Duodenal mucosa (tissue), 2 donors: Measurements from ENCODE around the gene ISX.
A peak's percentile ranks its signal among the peaks of the same experiment; 100 is the strongest.
"Not testable (repeated sequence)": the region's sequence is repeated elsewhere in the genome, so short reads cannot be mapped to it uniquely, and the experiment has no call there.

Experiments
- H3K27ac ChIP-seq: one replicate; pipeline ENCODE4 v1.7.0; 2013; ENCODE audit warnings: low read depth, low read length
- H3K27me3 ChIP-seq, 2 donors: one replicate each; pipeline ENCODE4 v1.7.0; 2013; ENCODE audit warnings: low read length in 2 of 2, control low read depth in 1 of 2; ENCODE audit not compliant: insufficient read depth in 2 of 2, control insufficient read depth in 1 of 2
- H3K36me3 ChIP-seq, 2 donors: one replicate each; pipeline ENCODE4 v1.7.0; 2013; ENCODE audit warnings: low read length in 2 of 2, control low read depth in 1 of 2; ENCODE audit not compliant: insufficient read depth in 2 of 2, control insufficient read depth in 1 of 2
- H3K4me1 ChIP-seq, 2 donors: one replicate each; pipeline ENCODE4 v1.7.0; 2013; ENCODE audit warnings: low read length in 2 of 2, control low read depth in 1 of 2; ENCODE audit not compliant: insufficient read depth in 2 of 2, control insufficient read depth in 1 of 2
- H3K4me3 ChIP-seq, 2 donors: one replicate each; pipeline ENCODE4 v1.7.0; 2013; ENCODE audit warnings: low read length in 2 of 2, low read depth in 1 of 2
- H3K9ac ChIP-seq, 2 donors: one replicate each; pipeline ENCODE4 v1.7.0; 2013; ENCODE audit warnings: low read length in 2 of 2, low read depth in 1 of 2
- H3K9me3 ChIP-seq, 2 donors: one replicate each; pipeline ENCODE4 v1.7.0; 2013; ENCODE audit warnings: low read length in 2 of 2, control low read depth in 1 of 2; ENCODE audit not compliant: control insufficient read depth in 1 of 2

ISX gene

DNA sequence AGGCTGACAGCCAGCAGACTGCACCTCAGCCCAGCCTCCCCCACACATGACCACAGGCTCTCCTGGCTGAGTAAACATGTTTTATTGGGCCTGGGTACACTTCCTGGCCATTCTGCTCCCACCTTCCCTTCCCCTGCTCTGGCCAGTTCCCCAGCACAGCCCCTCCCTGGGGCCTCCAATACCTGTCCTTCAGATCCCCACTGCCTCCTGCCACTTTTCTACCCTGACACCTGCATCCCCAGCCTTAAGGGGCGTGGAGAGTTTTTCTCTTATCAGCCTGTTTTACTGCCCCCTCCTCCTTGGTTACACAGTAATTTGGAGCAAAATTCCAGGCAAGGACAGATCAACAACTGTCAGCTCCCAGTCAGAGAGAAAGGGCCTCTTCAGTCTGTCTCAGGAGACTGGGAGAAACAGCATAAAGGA lies at the start of gene ISX:
ISX (plus strand) TSS at position 363 of the 423 bp plus-strand sequence. CDS start 930 bp downstream, outside the sequence.
- H3K27ac ChIP-seq, result peak within 1 kb of the TSS; percentile 50
- H3K9ac ChIP-seq, result peak within 1 kb of the TSS; percentile 88 to 97
- H3K4me1 ChIP-seq, result peaks cover 15 to 23% of the 10 kb centered on the region in 2 donors
- no peaks in the 10 kb centered on the region for H3K27me3 ChIP-seq
- peak within 1 kb of the TSS; percentile 65 to 90 for H3K4me3 ChIP-seq
- H3K9me3 ChIP-seq, result no peaks in the 10 kb centered on the region
- peaks cover 4 to 5% of the 10 kb centered on the region in 2 donors for H3K36me3 ChIP-seq

- no peak overlapping the region for H3K4me3 ChIP-seq
- peaks cover 5 to 6% of the 10 kb centered on the region in 2 donors for H3K4me1 ChIP-seq
- H3K9ac ChIP-seq, result no peak overlapping the region
- H3K27ac ChIP-seq, result no peak overlapping the region
- peaks cover 0 to 5% of the 10 kb centered on the region in 2 donors for H3K27me3 ChIP-seq
- no peaks in the 10 kb centered on the region for H3K36me3 ChIP-seq
- no peaks in the 10 kb centered on the region for H3K9me3 ChIP-seq
Observed at GRCh38 chr22:35016909-35017308, 49.0 kb upstream of the ISX start.

GRCh38 chr22:35018995-35019394 lies 47.0 kb upstream of the ISX start:
- Histone ChIP-seq H3K27ac (no peak overlapping the region), H3K4me1 (peaks cover 5 to 6% of the 10 kb centered on the region in 2 donors), H3K9ac (no peak overlapping the region), H3K36me3 (no peaks in the 10 kb centered on the region), H3K9me3 (no peaks in the 10 kb centered on the region), H3K4me3 (no peak overlapping the region), H3K27me3 (peaks cover 0 to 8% of the 10 kb centered on the region in 2 donors)

- Histone ChIP-seq H3K9ac (no peak overlapping the region), H3K27ac (no peak overlapping the region), H3K4me3 (no peak overlapping the region), H3K4me1 (peaks cover 5 to 6% of the 10 kb centered on the region in 2 donors), H3K9me3 (no peaks in the 10 kb centered on the region), H3K27me3 (peaks cover 0 to 8% of the 10 kb centered on the region in 2 donors), H3K36me3 (no peaks in the 10 kb centered on the region)
Observed at GRCh38 chr22:35020517-35020916, 45.4 kb upstream of the ISX start.

GRCh38 chr22:35021161-35021560 lies 44.8 kb upstream of the ISX start:
- H3K27ac ChIP-seq, result no peak overlapping the region
- no peaks in the 10 kb centered on the region for H3K36me3 ChIP-seq
- H3K4me3 ChIP-seq, result no peak overlapping the region
- peaks cover 5 to 6% of the 10 kb centered on the region in 2 donors for H3K4me1 ChIP-seq
- peaks cover 0 to 8% of the 10 kb centered on the region in 2 donors for H3K27me3 ChIP-seq
- no peaks in the 10 kb centered on the region for H3K9me3 ChIP-seq
- H3K9ac ChIP-seq, result no peak overlapping the region

GRCh38 chr22:35022291-35022690 lies 43.7 kb upstream of the ISX start:
- Histone ChIP-seq H3K9me3 (no peaks in the 10 kb centered on the region), H3K36me3 (no peaks in the 10 kb centered on the region), H3K9ac (no peak overlapping the region), H3K4me1 (peaks cover 5 to 6% of the 10 kb centered on the region in 2 donors), H3K27ac (no peak overlapping the region), H3K27me3 (peaks cover 0 to 8% of the 10 kb centered on the region in 2 donors), H3K4me3 (no peak overlapping the region)

DNA sequence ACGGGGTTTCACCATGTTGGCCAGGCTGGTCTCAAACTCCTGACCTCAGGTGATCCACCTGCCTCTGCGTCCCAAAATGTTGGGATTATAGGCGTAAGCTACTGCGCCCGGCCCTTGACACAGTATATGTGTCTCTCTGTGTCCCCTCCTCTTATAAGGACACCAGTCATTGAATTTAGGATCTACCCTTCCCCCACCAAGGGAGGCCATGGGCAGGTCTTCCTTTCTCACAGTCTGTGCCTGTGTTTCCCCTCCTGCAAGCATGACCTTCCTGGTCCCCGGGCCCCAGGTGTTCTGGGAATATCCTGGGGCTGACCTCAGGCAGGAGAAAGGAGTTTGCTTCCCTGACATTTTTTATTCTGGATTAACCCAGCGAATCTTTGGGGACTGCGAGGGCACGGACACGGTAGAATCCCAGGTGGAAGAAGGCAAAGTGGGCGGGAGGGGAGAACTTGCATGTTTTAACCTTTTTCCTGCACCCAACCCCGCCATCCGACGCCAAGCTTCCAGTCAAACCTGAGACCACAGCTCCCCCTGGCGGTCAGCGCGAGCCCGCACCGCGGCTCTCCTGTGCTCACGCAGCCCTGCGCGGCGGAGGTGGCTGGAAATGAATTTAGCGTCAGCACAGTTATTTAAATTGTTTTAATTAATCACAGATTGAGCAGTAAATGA lies 42.1 kb upstream of the ISX start:
- Histone ChIP-seq H3K4me3 (no peak overlapping the region), H3K9me3 (no peaks in the 10 kb centered on the region), H3K36me3 (no peaks in the 10 kb centered on the region), H3K4me1 (peaks cover 5 to 6% of the 10 kb centered on the region in 2 donors), H3K9ac (no peak overlapping the region), H3K27ac (no peak overlapping the region), H3K27me3 (peaks cover 0 to 8% of the 10 kb centered on the region in 2 donors)

DNA sequence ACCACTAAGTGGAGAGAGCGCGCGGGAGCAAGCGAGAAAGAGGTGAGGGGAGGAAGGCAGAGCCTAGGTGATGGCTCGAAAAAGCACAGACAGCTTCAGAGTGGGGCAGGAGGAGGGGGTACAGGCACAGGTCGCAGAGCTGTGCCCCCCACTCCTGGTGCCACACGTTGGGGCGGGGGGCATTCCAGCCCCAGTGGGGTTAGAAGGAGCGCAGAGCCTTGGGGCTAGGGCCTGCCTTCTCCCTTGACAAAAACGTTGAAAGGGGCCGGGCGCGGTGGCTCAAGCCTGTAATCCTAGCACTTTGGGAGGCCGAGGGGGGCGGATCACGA lies 41.6 kb upstream of the ISX start:
- H3K4me1 ChIP-seq, result peaks cover 5 to 6% of the 10 kb centered on the region in 2 donors
- no peaks in the 10 kb centered on the region for H3K36me3 ChIP-seq
- H3K27me3 ChIP-seq, result peaks cover 0 to 8% of the 10 kb centered on the region in 2 donors
- no peak overlapping the region for H3K9ac ChIP-seq
- H3K27ac ChIP-seq, result no peak overlapping the region
- no peak overlapping the region for H3K4me3 ChIP-seq
- no peaks in the 10 kb centered on the region for H3K9me3 ChIP-seq

GRCh38 chr22:35030112-35030511 lies 35.8 kb upstream of the ISX start:
- H3K9ac ChIP-seq, H3K4me1 ChIP-seq, H3K36me3 ChIP-seq, H3K9me3 ChIP-seq, H3K27ac ChIP-seq, H3K4me3 ChIP-seq, H3K27me3 ChIP-seq: not testable (repeated sequence)

DNA sequence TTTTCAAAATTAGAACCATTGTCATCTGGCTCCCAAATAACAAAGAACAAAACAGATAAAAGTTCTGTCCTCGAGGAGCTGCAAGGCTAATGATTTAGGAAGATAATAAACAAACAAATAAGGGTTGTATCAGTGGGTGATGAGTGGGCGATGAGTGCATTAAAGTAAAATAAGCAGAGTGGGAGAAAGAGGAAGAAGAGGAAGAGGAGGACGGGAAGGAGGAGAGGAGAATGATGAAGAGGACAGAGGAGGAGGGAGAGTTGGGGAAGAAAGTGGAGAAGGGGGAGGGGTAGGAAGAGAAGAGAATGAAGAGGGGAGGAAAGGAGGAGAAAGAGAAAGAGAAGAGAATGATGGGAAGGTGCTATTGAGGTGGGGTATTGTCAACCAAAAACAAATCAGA lies 33.4 kb upstream of the ISX start:
- H3K27ac ChIP-seq, result no peak overlapping the region
- H3K4me3 ChIP-seq, result no peak overlapping the region
- H3K9me3 ChIP-seq, result no peaks in the 10 kb centered on the region
- H3K9ac ChIP-seq, result no peak overlapping the region
- H3K4me1 ChIP-seq, result peaks cover 0 to 6% of the 10 kb centered on the region in 2 donors
- H3K36me3 ChIP-seq, result no peaks in the 10 kb centered on the region
- no peaks in the 10 kb centered on the region for H3K27me3 ChIP-seq
